IPS-18c (cell line): ENCODE data around the gene PPIA.

ENCODE experiments used
- H3K4me3 ChIP-seq: 2 replicates; pipeline ENCODE4 v1.7.0; 2013; ENCODE audit warnings: low read depth, mild to moderate bottlenecking, low read length, moderate library complexity; ENCODE audit not compliant: insufficient read depth
- H3K9me3 ChIP-seq: one replicate; pipeline ENCODE4 v1.6.1; 2013; ENCODE audit warnings: mild to moderate bottlenecking, low read length, moderate library complexity; ENCODE audit not compliant: control insufficient read depth, insufficient read depth

The PPIA gene

DNA sequence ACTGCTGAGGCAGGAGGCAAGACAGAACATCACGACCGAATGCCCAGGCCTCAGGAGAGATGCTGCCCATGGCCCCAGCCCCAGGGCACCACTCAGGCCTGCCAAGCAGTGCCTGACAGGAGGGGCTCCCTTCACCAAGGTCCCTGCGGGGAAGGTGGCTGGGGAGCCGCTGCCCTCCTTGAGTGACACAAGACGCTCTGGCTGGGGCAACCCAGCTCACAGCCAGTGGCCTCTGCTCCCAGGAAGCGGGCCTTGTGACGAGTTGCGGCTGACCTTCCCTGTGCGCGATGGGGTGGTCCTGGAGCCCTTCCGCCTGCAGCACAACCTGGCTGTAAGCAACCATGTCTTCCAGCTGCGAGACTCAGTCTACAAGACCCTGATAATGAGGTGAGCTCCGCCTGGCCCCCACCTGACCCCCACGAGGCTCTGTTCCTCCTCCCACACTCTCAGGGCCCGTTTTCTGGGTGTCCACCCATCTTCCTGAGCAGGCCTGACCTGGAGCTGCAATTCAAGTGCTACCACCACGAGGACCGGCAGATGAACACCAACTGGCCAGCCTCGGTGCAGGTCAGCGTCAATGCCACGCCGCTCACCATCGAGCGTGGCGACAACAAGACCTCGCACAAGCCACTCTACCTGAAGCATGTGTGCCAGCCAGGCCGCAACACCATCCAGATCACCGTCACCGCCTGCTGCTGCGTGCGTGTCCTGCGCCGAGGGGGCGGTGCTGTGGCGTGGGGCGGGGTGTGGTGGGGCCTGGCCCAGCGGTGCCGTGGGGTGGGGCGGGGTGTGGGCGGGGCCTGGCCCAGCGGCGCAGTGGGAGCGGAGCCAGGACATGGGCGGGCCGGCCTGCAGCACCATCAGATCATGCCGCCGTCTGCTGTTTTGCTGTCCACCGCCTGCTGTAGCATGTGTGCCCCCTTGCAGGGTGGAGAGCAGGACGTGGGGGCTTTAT, 35.0 kb upstream of the PPIA start:
- Histone ChIP-seq H3K9me3 (no peaks in the 10 kb centered on the region), H3K4me3 (no peak overlapping the region)

GRCh38 chr7:44762300-44762699, 34.2 kb upstream of the PPIA start:
- no peak overlapping the region for H3K4me3 ChIP-seq
- no peaks in the 10 kb centered on the region for H3K9me3 ChIP-seq

GRCh38 chr7:44762726-44763522, 33.6 kb upstream of the PPIA start:
- H3K9me3 ChIP-seq, result no peaks in the 10 kb centered on the region
- no peak overlapping the region for H3K4me3 ChIP-seq

DNA sequence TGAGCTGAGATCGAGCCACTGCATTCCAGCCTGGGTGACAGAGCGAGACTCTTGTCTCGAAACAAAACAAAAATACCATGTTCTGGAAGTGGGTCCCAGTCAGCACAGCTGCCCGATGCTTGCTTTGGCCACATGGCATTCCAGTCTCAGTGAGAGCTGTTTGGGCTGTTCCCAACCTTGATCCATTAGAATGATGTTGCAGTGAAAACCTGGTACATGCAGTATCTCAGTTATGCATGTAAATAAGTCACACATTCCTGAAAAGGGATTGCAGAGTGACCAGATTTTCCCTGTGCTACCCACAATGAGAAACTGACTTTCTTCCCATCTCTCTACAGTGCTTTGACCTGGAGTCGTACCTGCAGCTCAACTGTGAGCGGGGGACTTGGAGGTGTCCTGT, 32.4 kb upstream of the PPIA start:
- Histone ChIP-seq H3K4me3 (no peak overlapping the region), H3K9me3 (no peaks in the 10 kb centered on the region)

DNA sequence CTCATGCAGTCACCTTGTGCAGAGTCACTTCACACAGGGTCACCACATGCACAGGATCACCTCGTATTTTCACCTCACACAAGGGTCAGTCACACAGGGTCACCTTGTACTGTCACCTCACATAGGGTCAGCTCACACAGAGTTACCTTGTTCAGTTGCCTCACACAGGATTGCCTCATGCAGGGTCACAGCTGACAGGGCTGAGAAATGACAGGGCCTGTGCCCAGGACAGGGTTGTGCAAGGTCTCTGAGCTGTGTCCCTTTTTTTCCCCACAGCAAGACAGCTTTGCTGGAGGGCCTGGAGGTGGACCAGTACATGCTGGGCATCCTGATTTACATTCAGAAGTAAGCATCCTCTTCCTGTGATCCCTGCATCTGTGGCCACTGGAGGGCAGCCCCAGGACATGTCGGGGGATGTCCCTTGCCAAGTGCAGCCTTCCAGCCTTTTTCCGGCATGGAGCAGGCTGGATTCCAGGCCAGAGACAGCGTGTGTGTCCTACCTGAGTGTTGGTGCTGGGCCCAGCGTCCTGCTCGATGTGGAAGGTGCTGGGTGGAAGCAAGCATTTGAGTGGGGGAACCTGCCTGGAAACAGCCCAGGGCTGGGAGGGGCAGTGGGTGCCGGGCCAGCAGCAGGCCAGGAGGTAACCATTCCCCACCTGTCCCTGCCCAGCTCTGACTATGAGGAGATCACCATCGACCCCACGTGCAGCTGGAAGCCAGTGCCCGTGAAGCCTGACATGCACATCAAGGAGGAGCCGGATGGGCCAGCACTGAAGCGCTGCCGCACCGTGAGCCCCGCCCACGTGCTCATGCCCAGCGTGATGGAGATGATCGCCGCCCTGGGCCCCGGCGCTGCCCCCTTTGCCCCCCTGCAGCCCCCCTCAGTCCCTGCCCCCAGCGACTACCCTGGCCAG, 31.6 kb upstream of the PPIA start:
- no peak overlapping the region for H3K4me3 ChIP-seq
- H3K9me3 ChIP-seq, result no peaks in the 10 kb centered on the region

DNA sequence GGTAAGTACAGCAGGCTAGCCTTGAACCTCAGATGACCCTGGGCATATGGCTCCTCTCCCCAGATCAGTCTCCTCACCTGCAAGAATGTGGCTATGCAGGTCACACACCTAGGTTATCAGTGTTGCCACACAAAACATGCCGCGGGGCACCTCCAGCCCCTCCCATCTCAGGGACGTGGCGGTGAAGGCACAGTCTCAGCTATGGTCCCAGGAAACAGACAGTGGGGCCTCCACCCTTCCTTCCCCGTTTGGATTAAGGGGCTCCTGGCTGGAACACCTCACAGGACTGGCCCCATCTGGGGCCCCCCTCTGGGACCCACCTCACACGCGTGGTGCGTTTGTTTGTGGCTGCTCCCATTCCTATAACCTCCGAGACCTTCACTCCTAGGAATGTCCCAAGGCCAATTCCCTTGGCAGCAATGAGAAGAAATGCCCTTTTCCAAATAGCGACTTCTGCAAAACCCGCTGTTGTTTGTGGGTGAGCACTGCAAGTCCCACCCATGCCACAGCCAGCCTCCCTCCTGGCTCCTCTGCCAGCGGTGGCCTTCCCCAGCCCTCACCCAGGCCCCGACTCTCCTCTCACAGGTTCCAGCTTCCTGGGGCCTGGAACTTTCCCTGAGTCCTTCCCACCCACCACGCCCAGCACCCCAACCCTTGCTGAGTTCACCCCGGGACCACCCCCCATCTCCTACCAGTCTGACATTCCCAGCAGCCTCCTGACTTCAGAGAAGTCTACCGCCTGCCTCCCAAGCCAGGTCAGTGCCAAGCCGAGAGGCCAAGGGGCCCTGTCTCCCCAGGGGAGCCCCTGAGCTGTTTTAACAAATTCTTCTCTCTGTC, 30.7 kb upstream of the PPIA start:
- H3K4me3 ChIP-seq, result no peak overlapping the region
- no peaks in the 10 kb centered on the region for H3K9me3 ChIP-seq

GRCh38 chr7:44766416-44766801, 30.1 kb upstream of the PPIA start:
- Histone ChIP-seq H3K4me3 (no peak overlapping the region), H3K9me3 (no peaks in the 10 kb centered on the region)

- H3K4me3 ChIP-seq, result no peak overlapping the region
- H3K9me3 ChIP-seq, result no peaks in the 10 kb centered on the region
These were observed 29.2 kb upstream of the PPIA start for GRCh38 chr7:44767134-44767911.

- no peaks in the 10 kb centered on the region for H3K9me3 ChIP-seq
- no peak overlapping the region for H3K4me3 ChIP-seq
These were observed 28.4 kb upstream of the PPIA start for GRCh38 chr7:44767912-44768627.

DNA sequence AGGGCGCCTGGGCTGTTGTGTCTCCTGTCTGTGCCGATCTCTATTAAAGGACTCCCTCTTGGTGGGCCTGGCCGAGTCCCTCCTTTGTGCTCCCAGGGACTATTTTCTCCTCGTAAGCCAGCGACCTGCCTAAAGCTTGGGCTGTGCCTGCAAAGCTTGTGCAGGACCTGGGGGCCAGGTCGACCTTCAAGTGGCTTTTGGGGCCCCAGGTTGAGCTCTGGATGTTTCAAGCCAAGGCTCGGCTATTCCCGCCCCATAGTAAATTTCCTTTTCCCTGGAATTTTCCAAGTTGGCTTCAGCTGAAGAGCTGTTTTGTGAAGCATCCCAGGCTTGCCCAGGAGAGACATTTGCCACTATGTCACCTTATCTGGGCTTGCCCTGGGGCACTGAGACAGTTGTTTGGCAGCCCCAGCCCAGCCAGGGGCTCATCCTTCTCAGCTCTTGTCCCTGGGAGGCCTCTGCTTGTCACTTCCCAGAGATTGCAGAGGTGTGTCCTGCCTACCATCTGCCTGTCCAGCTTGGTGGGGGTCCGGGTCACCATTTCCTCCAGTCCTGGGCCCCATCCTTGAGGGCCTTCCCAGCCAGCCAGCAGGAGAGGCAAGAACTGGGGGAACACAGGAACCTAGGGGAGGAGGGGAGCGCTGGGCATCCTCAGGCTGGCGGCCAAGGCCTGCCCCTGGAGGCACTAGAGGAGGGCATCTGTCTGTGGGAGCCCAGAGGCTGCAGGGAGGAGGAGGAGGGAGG, 27.7 kb upstream of the PPIA start:
- H3K4me3 ChIP-seq, result no peak overlapping the region
- H3K9me3 ChIP-seq, result no peaks in the 10 kb centered on the region

GRCh38 chr7:44769376-44769775, 27.1 kb upstream of the PPIA start:
- Histone ChIP-seq H3K4me3 (no peak overlapping the region), H3K9me3 (no peaks in the 10 kb centered on the region)

DNA sequence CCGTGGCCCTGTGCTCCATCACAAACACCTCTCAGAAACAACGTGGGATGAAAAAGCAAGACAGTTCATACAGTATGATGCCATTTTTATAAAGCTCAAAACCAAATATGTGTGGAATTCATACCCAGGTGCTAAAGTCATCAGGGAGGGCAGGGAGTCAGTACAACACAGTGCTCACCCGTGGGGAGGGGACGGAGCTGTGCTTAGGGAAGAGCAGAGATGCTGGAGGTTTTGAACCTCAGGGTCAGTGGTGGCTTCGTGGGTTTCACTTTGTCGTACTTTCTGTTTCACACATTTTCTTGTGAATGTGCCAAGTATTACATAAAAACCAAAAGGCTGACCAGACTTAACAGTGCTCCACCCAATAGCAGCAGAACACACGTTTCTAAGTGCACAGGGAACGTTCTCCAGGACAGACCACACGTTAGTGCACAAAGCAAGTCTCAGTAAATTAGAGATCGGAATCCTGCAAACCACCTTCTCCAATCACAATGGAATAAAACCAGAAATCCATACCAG, 26.6 kb upstream of the PPIA start:
- no peaks in the 10 kb centered on the region for H3K9me3 ChIP-seq
- H3K4me3 ChIP-seq, result no peak overlapping the region

GRCh38 chr7:44771358-44771757, 25.1 kb upstream of the PPIA start:
- Histone ChIP-seq H3K4me3 (no peak overlapping the region), H3K9me3 (no peaks in the 10 kb centered on the region)

DNA sequence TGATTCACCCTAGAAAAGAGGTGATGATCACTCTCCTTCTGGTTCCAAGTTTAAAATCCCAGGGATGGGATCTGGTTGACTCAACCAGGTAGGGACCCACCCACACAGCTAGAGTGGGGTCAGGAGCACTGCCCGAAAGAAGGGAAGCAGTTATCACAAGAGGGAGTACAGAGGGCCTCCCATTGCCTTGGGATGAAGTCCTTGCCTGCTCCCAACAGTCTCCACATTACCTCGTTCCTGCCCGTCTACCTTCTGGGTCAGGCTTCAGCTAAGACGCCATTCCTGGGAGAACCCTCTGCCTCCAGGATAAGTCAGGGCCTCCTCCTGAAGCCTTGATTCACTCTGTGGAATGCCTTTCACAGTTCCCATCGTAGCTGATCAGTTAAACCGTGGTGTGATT, 24.0 kb upstream of the PPIA start:
- Histone ChIP-seq H3K9me3 (no peaks in the 10 kb centered on the region), H3K4me3 (no peak overlapping the region)

DNA sequence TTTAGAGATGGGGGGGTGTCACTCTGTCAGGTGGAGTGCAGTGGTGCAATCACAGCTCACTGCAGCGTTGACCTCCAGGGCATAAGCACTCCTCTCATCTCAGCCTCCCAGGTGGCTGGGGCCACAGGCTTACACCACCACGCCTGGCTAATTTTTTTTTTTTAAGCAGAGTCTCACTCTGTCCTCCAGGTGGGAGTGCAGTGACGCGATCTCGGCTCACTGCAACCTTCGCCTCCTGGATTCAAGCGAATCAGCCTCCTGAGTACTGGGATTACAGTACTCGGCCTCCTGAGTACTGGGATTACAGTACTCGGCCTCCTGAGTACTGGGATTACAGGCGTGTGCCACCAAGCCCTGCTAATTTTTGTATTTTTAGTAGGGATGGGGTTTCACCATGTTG, 23.6 kb upstream of the PPIA start:
- Histone ChIP-seq H3K4me3 (no peak overlapping the region), H3K9me3 (no peaks in the 10 kb centered on the region)
